Heart right ventricle (tissue), 16 donors: ENCODE results near the gene TXN. TPM values are rescaled to one million over a fixed set of nuclear protein-coding genes. Genes with fewer than 3 reads are reported as not detected.

Source experiments
- ATAC-seq, 8 donors: fragments of 200-7000 bp; cut with Tn5 transposase; one replicate each; pipeline ENCODE4 v1.9.1; 2020; ENCODE audit warnings: mild to moderate bottlenecking in 8 of 8, moderate library complexity in 8 of 8, moderate number of reproducible peaks in 1 of 8
- DNase-seq, 2 donors: peaks; one replicate each; pipeline ENCODE4 v3.0.0-alpha.2; 2020
- H3K27ac ChIP-seq, 10 donors: fragments of 200-600 bp; sonication (generic) in 2 of 10; one replicate each; pipeline versions ENCODE4 v1.5.0 to v1.8.0; 2020 to 2022; ENCODE audit warnings: mild to moderate bottlenecking in 3 of 10
- H3K27me3 ChIP-seq, 7 donors: fragments of 200-600 bp; one replicate each; pipeline ENCODE4 v1.8.0; 2021 to 2022; ENCODE audit warnings: mild to moderate bottlenecking in 2 of 7
- H3K36me3 ChIP-seq, 9 donors: fragments of 200-600 bp; sonication (generic) in 1 of 9; one replicate each; pipeline versions ENCODE4 v1.5.0 to v1.8.0; 2020 to 2022; ENCODE audit warnings: mild to moderate bottlenecking in 2 of 9
- H3K4me1 ChIP-seq, 9 donors: fragments of 200-600 bp; sonication (generic) in 1 of 9; one replicate each; pipeline versions ENCODE4 v1.5.0 to v1.8.0; 2020 to 2022; ENCODE audit warnings: mild to moderate bottlenecking in 4 of 9
- H3K4me3 ChIP-seq, 10 donors: fragments of 200-600 bp; sonication (generic) in 2 of 10; one replicate each; pipeline versions ENCODE4 v1.5.0 to v1.8.0; 2020 to 2022; ENCODE audit warnings: mild to moderate bottlenecking in 7 of 10, moderate library complexity in 2 of 10
- H3K9me3 ChIP-seq, 11 donors: fragments of 200-600 bp in 10 of 11; sonication (generic) in 2 of 11; one replicate each; pipeline versions ENCODE4 v1.5.0 to v1.8.0; 2013 to 2022; ENCODE audit warnings: mild to moderate bottlenecking in 2 of 11, control low read depth in 1 of 11, moderate library complexity in 1 of 11
- CTCF ChIP-seq, 9 donors: fragments of 200-600 bp; sonication (generic) in 2 of 9; IDR thresholded peaks; one replicate each; pipeline versions ENCODE4 v1.5.0 to v1.8.0; 2021 to 2022; ENCODE audit warnings: antibody characterized with exemption in 9 of 9, mild to moderate bottlenecking in 5 of 9, moderate library complexity in 1 of 9
- WGBS, 2 donors: extraction: QIAGEN DNeasy Blood & Tissue Kit; methylation state at CpG; one replicate each; pipeline ENCODE4 v1.1.7; 2013; ENCODE audit warnings: inconsistent platforms in 1 of 2; 5-methylcytosine and 5-hydroxymethylcytosine counted together
- intact Hi-C, 10 donors: fragments of 100-400 bp; cut with DNase I; formaldehyde crosslinking; loops; one replicate each; pipeline versions ENCODE4 v1.11.1 to v1.14.2; 2022
- polyA plus RNA-seq, 2 donors: library from polyadenylated mRNA; stranded (reverse); fragments of 200-250 nt; gene quantifications; one replicate each; pipeline ENCODE4 v1.2.3, GENCODE V29; 2013
- total RNA-seq, 10 donors: library from RNA; stranded (reverse); fragmentation: NEBNext Ultra II Directional in 3 of 10; extraction: Animal tissue kit (Norgen Biotek cat#: 25700) in 3 of 10; gene quantifications; one replicate each; pipeline versions ENCODE4 v1.2.1 to v1.2.4, GENCODE V29; 2021 to 2023
- donor health status: Arrhythmogenic right ventricular cardiomyopathy.
- donor health status: ischemic (EF 13 %, LVEDD 7.1; RV severe dilation, severe dysfunction).
- donor health status: healthy with polysubstance abuse.
- donor health status: DM: no; HTN: yes; CAD: no.
- donor health status: DM: no; HTN: no; CAD: no.
- donor health status: ischemic (EF 25% LVEDD 6.9; RV normal size, moderate dysfunction).
- donor health status: ischemic (EF 25% LVEDD 5.7; RV mildly dilated, moderate dysfunction).
- donor health status: healthy.
- donor health status: DM: yes; HTN: yes; CAD: no.
- donor health status: Ischemic cardiomyopathy.
- donor health status: ischemic (EF 35%, LVEDD 5.7; RV mildly dilated, moderate dysfunction).
- donor health status: nonischemic (EF 11% LVEDD 7.7; RV severe dilation, severe dysfunction).
- donor health status: DM: yes; HTN: yes; CAD: no.
- donor health status: PGD.
- donor health status: ischemic (EF 29% LVEDD 5.4; RV normal size, mild dysfunction).
- donor health status: nonischemic (EF 23%, LVEDD 6.1; RV moderate dilation, normal function).

Gene TXN
- total and polyA plus RNA-seq, 12 donors: 50.7 to 134 (median 60.2) TPM

DNA sequence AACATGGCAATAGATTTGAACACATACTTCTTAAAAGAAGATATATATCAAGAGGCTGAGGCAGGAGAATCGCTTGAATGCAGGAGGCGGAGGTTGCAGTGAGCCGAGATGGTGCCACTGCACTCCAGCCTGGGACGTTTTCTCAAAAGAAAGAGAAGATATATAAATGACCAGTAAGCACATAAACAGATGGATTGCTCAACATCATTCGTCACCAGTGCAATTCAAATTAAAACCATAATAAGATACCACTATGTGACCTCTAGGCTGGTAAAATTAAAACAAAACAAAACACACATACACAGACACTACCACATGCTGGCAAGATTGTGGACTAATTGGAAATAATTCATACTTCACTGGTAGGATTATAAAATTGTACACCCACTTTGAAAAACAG lies 5.3 kb upstream of the TXN start:
- H3K9me3 ChIP-seq: peaks cover 0 to 6% (median 0%) of the 10 kb centered on the region in 11 donors
- TF ChIP-seq CTCF (IDR thresholded peaks at IDR 0.05): no peak
- no peak overlapping the region for H3K27ac ChIP-seq
- DNase-seq: no peak
- intact Hi-C loops: no loop called here
- 79% methylated on average over 5 of the region's 5 CpGs for WGBS, 2 donors
- H3K4me3 ChIP-seq: no peak overlapping the region
- H3K4me1 ChIP-seq: peaks cover 0 to 23% (median 10%) of the 10 kb centered on the region in 9 donors
- no peak for ATAC-seq
- no peaks in the 10 kb centered on the region for H3K27me3 ChIP-seq
- H3K36me3 ChIP-seq: no peaks in the 10 kb centered on the region

DNA sequence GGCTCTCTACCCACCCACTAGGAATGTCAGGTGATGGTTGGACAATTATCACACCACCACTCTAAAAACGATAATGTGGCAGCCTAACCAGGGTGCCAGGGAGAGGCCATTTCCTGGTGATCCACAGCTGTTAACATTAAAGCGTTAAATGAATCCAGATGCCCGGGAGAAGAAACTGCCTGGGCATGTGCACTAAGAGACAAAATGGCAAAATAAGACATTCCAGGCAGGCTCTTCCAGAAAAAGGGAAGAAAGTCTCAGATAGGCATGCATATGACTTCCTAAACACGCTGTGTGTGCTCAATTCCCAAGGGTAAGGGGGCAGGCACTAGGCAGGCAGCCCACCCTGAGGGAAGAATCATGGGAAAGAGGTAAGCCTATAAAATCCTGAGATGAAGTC lies 4.6 kb upstream of the TXN start:
- Histone ChIP-seq H3K9me3 (peaks cover 0 to 6% (median 0%) of the 10 kb centered on the region in 11 donors), H3K27ac (no peak overlapping the region), H3K4me3 (no peak overlapping the region), H3K27me3 (no peaks in the 10 kb centered on the region), H3K36me3 (no peaks in the 10 kb centered on the region), H3K4me1 (peaks cover 0 to 23% (median 10%) of the 10 kb centered on the region in 9 donors)
- ATAC-seq (no peak), DNase-seq (no peak)
- intact Hi-C loops: no loop called here
- TF ChIP-seq CTCF (IDR thresholded peaks at IDR 0.05): no peak
- WGBS, 2 donors: 24 to 35% methylated on average over 4 of the region's 4 CpGs

GRCh38 chr9:110259566-110259965 lies 3.3 kb upstream of the TXN start:
- Histone ChIP-seq H3K27me3 (no peaks in the 10 kb centered on the region), H3K9me3 (peaks cover 0 to 4% (median 0%) of the 10 kb centered on the region in 11 donors), H3K36me3 (no peaks in the 10 kb centered on the region), H3K4me1 (peaks cover 0 to 29% (median 16%) of the 10 kb centered on the region in 9 donors), H3K27ac (no peak overlapping the region), H3K4me3 (no peak overlapping the region)
- no peak for TF ChIP-seq CTCF (IDR thresholded peaks at IDR 0.05)
- 83 to 84% methylated on average over 2 of the region's 2 CpGs for WGBS, 2 donors
- DNase-seq: no peak
- intact Hi-C loops: no loop called here
- no peak for ATAC-seq

GRCh38 chr9:110258690-110259091 lies 2.4 kb upstream of the TXN start:
- Histone ChIP-seq H3K27ac (peak overlapping the region in 1 of 10 donors; percentile 89), H3K4me3 (no peak overlapping the region), H3K27me3 (no peaks in the 10 kb centered on the region), H3K9me3 (no peaks in the 10 kb centered on the region), H3K36me3 (no peaks in the 10 kb centered on the region), H3K4me1 (peaks cover 2 to 37% (median 20%) of the 10 kb centered on the region in 9 donors)
- intact Hi-C loops: no loop called here
- DNase-seq (no peak), ATAC-seq (no peak)
- TF ChIP-seq CTCF (IDR thresholded peaks at IDR 0.05): no peak
- WGBS, 2 donors: 94% methylated on average over 3 of the region's 3 CpGs
